HL-60 (cell line): ENCODE measurements around the gene SLC22A7.

Experiments used
- DNase-seq, 2 experiments: peaks; one replicate each; pipeline ENCODE4 v3.0.0-alpha.2; 2010 to 2020; ENCODE audit warnings: low read depth in 1 of 2, low spot score in 1 of 2
- H3K27ac ChIP-seq: fragments of 250-450 bp; sonication (Bioruptor Pico); replicated peaks from 2 replicates; pipeline ENCODE4 v1.5.1; 2020; ENCODE audit warnings: mild to moderate bottlenecking, moderate library complexity
- H3K27me3 ChIP-seq: fragments of 250-450 bp; sonication (Bioruptor Pico); 2 replicates; pipeline ENCODE4 v1.5.1; 2021; ENCODE audit warnings: mild to moderate bottlenecking, moderate library complexity; ENCODE audit not compliant: insufficient read depth, poor library complexity, severe bottlenecking
- H3K4me3 ChIP-seq: replicated peaks from 2 replicates; pipeline ENCODE4 v1.5.1; 2011; ENCODE audit warnings: mild to moderate bottlenecking, control low read depth, low read length; ENCODE audit not compliant: insufficient read depth
- GABPA ChIP-seq: IDR thresholded peaks from 2 replicates; pipeline ENCODE4 v1.6.1; 2012; ENCODE audit warnings: low read depth
- POLR2AphosphoS5 ChIP-seq: IDR thresholded peaks from 2 replicates; pipeline ENCODE4 v1.6.1; 2012; ENCODE audit warnings: low read depth
- SPI1 ChIP-seq: IDR thresholded peaks from 2 replicates; pipeline ENCODE4 v1.6.1; 2012; ENCODE audit warnings: low read depth, mild to moderate bottlenecking, borderline replicate concordance
- TF ChIP-seq, protein P1 (sequence below): IDR thresholded peaks from one replicate; pipeline ENCODE4 v1.5.1; 2011; ENCODE audit warnings: low read length, control low read depth, inconsistent platforms; ENCODE audit not compliant: insufficient read depth
- TF ChIP-seq, protein P2 (sequence below): IDR thresholded peaks from 2 replicates; pipeline ENCODE4 v1.6.1; 2012; ENCODE audit warnings: low read depth; ENCODE audit not compliant: insufficient replicate concordance

The SLC22A7 gene

DNA sequence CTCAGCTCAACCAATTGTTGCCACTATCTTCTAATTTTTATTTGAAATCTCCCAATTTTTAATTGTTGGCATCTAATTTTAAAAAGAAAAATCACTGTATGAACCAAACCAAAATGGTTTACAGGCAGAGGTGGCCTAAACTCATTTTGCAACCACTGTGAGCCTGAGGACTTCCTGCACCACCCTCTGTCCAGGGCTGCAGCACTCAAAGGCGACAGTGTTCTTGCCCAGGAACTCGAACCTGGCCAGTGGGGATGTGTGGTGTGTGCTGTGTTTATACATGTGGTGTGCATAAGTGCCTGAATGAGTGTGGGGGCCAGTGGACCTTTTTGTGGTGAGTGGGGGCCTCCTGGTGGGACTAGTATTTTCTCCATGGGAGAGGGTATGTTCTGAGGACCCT, 24.4 kb upstream of the SLC22A7 start:
- no peak overlapping the region for H3K4me3 ChIP-seq
- TF ChIP-seq, protein P1, sequence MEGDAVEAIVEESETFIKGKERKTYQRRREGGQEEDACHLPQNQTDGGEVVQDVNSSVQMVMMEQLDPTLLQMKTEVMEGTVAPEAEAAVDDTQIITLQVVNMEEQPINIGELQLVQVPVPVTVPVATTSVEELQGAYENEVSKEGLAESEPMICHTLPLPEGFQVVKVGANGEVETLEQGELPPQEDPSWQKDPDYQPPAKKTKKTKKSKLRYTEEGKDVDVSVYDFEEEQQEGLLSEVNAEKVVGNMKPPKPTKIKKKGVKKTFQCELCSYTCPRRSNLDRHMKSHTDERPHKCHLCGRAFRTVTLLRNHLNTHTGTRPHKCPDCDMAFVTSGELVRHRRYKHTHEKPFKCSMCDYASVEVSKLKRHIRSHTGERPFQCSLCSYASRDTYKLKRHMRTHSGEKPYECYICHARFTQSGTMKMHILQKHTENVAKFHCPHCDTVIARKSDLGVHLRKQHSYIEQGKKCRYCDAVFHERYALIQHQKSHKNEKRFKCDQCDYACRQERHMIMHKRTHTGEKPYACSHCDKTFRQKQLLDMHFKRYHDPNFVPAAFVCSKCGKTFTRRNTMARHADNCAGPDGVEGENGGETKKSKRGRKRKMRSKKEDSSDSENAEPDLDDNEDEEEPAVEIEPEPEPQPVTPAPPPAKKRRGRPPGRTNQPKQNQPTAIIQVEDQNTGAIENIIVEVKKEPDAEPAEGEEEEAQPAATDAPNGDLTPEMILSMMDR, result no peak
- TF ChIP-seq SPI1 (no peak), POLR2AphosphoS5 (no peak), GABPA (no peak)
- TF ChIP-seq, protein P2, sequence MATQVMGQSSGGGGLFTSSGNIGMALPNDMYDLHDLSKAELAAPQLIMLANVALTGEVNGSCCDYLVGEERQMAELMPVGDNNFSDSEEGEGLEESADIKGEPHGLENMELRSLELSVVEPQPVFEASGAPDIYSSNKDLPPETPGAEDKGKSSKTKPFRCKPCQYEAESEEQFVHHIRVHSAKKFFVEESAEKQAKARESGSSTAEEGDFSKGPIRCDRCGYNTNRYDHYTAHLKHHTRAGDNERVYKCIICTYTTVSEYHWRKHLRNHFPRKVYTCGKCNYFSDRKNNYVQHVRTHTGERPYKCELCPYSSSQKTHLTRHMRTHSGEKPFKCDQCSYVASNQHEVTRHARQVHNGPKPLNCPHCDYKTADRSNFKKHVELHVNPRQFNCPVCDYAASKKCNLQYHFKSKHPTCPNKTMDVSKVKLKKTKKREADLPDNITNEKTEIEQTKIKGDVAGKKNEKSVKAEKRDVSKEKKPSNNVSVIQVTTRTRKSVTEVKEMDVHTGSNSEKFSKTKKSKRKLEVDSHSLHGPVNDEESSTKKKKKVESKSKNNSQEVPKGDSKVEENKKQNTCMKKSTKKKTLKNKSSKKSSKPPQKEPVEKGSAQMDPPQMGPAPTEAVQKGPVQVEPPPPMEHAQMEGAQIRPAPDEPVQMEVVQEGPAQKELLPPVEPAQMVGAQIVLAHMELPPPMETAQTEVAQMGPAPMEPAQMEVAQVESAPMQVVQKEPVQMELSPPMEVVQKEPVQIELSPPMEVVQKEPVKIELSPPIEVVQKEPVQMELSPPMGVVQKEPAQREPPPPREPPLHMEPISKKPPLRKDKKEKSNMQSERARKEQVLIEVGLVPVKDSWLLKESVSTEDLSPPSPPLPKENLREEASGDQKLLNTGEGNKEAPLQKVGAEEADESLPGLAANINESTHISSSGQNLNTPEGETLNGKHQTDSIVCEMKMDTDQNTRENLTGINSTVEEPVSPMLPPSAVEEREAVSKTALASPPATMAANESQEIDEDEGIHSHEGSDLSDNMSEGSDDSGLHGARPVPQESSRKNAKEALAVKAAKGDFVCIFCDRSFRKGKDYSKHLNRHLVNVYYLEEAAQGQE, result no peak
- H3K27me3 ChIP-seq, result peaks cover 72% of the 10 kb centered on the region
- H3K27ac ChIP-seq, result no peak overlapping the region
- DNase-seq, result no peak

DNA sequence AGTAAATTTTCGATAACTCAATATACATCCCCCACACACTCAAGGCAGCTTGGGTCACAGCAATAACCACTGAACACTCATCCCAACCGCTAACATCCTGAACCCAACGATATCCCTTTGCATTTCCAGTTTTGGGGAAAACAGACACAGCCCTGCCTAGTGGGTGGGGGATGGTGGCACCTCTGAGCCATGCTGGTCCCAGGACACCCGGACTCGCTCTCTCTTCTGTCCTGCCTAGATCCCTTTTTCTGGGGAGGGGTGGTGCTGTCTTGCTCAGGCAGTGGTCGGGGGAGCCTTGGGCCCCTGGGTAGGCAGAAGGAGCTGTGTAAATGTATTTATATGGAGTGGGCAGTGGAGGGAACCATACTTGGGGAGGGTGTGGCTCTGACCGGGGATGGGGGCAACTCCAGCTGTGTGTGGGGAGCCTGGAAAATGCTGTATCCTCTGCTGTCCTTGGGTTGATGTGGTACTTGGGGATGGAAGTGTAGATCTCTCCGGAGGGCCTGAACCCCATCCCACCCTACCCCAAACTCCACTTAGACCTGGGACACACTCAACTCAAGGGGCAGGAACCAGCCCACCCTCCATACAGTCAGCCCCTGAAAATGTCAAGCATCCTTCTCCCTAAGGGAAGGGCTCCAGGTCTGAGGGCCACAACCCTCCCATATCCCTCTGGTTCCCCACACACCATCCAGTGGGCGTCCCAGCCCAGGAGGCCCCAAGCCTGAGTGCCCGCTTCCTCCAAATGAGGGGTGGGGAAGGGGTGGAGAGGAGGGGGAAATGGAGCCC, 23.7 kb upstream of the SLC22A7 start:
- H3K27ac ChIP-seq, result no peak overlapping the region
- TF ChIP-seq, protein P1, result no peak
- TF ChIP-seq GABPA (no peak), SPI1 (no peak), POLR2AphosphoS5 (no peak)
- TF ChIP-seq, protein P2, result no peak
- DNase-seq, result no peak
- no peak overlapping the region for H3K4me3 ChIP-seq
- H3K27me3 ChIP-seq, result peaks cover 66% of the 10 kb centered on the region

DNA sequence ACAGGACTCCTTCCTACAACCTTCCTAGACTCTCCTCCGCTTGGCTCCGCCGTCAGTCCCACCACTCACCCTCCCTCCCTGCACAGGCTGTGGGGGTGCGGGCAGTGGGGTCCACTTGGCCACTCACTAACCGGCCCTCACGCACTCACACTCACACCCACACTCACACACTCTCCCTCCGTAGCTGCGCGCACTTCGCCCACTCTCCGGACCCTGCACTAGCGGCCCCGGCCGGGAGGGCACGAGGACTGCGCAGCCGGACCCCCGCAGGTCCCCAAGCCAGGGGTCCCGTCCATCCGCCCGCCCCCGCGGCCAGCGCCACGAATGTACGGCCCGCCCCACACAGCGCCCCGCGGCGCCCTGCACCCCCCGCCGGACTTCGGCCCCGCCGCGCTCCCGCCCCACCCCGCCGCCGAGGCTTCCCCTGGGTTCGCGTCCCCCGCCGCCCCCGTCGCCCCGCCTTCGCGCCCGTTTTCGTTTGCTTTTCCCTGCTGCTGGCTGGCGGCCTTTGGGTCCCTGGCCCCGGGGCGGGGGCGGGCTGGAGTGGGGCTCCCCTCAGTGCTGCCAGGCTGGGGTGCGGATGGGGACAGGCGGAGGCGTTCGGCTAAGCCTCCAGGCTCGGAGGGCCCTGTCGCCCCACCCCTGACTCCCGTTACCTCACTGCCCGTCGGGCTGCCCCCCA, 23.0 kb upstream of the SLC22A7 start:
- peaks cover 63% of the 10 kb centered on the region for H3K27me3 ChIP-seq
- DNase-seq, result no peak
- no peak overlapping the region for H3K27ac ChIP-seq
- TF ChIP-seq, protein P1, result no peak
- TF ChIP-seq POLR2AphosphoS5 (no peak), SPI1 (no peak), GABPA (no peak)
- TF ChIP-seq, protein P2, result no peak
- no peak overlapping the region for H3K4me3 ChIP-seq
